MM.1S (cell line): ENCODE results near the gene SCRT2.

Experiments used
- DNase-seq: peaks from one replicate; pipeline ENCODE4 v3.0.0-alpha.2; 2015
- H2AFZ ChIP-seq: fragments of 300-600 bp; sonication (generic); 2 replicates; pipeline ENCODE4 v1.6.0; 2016; ENCODE audit warnings: antibody characterized with exemption, low read length
- H3F3A ChIP-seq: fragments of 300-600 bp; sonication (generic); 2 replicates; pipeline ENCODE4 v1.6.1; 2016; ENCODE audit warnings: mild to moderate bottlenecking, antibody characterized with exemption, low read length, moderate library complexity, mixed read lengths; ENCODE audit not compliant: insufficient read depth
- H3K27ac ChIP-seq: fragments of 300-600 bp; sonication (generic); 2 replicates; pipeline ENCODE4 v1.5.1; 2016; ENCODE audit warnings: mild to moderate bottlenecking, low read length
- H3K27me3 ChIP-seq: fragments of 300-600 bp; sonication (generic); replicated peaks from 2 replicates; pipeline ENCODE4 v1.6.0; 2016; ENCODE audit warnings: low read length; ENCODE audit not compliant: insufficient read depth
- H3K36me3 ChIP-seq: fragments of 300-600 bp; sonication (generic); replicated peaks from 2 replicates; pipeline ENCODE4 v1.6.1; 2016; ENCODE audit warnings: mild to moderate bottlenecking, low read length, mixed read lengths; ENCODE audit not compliant: insufficient read depth
- H3K4me1 ChIP-seq: fragments of 300-600 bp; sonication (generic); 2 replicates; pipeline ENCODE4 v1.6.1; 2016; ENCODE audit warnings: low read length, mixed read lengths
- H3K4me2 ChIP-seq: fragments of 300-600 bp; sonication (generic); 2 replicates; pipeline ENCODE4 v1.6.0; 2016; ENCODE audit warnings: low read depth, low read length
- H3K4me3 ChIP-seq: fragments of 300-600 bp; sonication (generic); 2 replicates; pipeline ENCODE4 v1.5.1; 2016; ENCODE audit warnings: low read length, mixed read lengths
- H3K79me2 ChIP-seq: fragments of 300-600 bp; sonication (generic); 2 replicates; pipeline ENCODE4 v1.6.1; 2016; ENCODE audit warnings: mixed run types, low read length, mixed read lengths
- H3K9ac ChIP-seq: fragments of 300-600 bp; sonication (generic); 2 replicates; pipeline ENCODE4 v1.6.1; 2016; ENCODE audit warnings: low read length, mixed read lengths
- H3K9me2 ChIP-seq: fragments of 300-600 bp; sonication (generic); replicated peaks from 2 replicates; pipeline ENCODE4 v1.6.1; 2016; ENCODE audit warnings: mild to moderate bottlenecking, low read length, mixed read lengths; ENCODE audit not compliant: insufficient read depth
- H3K9me3 ChIP-seq: fragments of 300-600 bp; sonication (generic); replicated peaks from 2 replicates; pipeline ENCODE4 v1.6.1; 2016; ENCODE audit warnings: mild to moderate bottlenecking, low read length, mixed read lengths; ENCODE audit not compliant: insufficient read depth
- H4K20me1 ChIP-seq: fragments of 300-600 bp; sonication (generic); 2 replicates; pipeline ENCODE4 v1.6.1; 2016; ENCODE audit warnings: mild to moderate bottlenecking, low read length, moderate library complexity, mixed read lengths; ENCODE audit not compliant: insufficient read depth
- EZH2 ChIP-seq: fragments of 300-600 bp; sonication (generic); optimal IDR thresholded peaks from 2 replicates; pipeline ENCODE3; 2017; ENCODE audit warnings: low read depth, mild to moderate bottlenecking, antibody characterized with exemption, low read length, mixed read lengths
- EZH2phosphoT487 ChIP-seq: fragments of 300-600 bp; sonication (generic); IDR thresholded peaks from 2 replicates; pipeline ENCODE4 v1.6.1; 2018; ENCODE audit warnings: antibody characterized with exemption, low read length
- TF ChIP-seq, protein P1 (sequence below): fragments of 300-600 bp; sonication (generic); IDR thresholded peaks from 2 replicates; pipeline ENCODE4 v1.5.1; 2016; ENCODE audit warnings: antibody characterized with exemption, low read length, mixed read lengths

The SCRT2 gene

DNA sequence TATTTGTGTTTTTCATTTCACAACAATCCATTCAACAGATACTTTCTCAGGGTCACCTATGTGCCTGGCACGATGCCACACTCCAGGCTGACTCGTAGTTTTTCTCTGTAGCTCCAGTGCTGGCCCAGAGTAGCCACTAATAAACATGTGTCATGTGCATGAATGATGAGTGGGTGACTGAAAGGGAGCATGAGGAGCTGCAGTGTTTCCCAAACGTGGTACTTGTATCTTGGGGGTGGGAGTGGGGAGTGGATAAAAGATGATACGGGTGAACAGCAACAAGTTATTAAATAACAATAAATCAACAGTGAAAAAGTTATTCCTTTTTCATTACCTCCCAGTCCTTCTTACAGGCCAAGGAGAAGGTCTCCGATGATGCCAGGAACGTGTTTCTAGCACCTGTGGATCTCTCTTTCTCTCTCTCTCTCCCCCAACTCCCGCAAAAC lies 39.7 kb downstream of the SCRT2 start:
- Histone ChIP-seq H3K9me3 (no peaks in the 10 kb centered on the region), H2AFZ (no peak overlapping the region), H3K4me1 (no peaks in the 10 kb centered on the region), H3K4me3 (no peak overlapping the region), H3K4me2 (no peak overlapping the region), H3K9me2 (no peaks in the 10 kb centered on the region), H3K79me2 (no peaks in the 10 kb centered on the region), H3K9ac (no peak overlapping the region), H3K36me3 (no peaks in the 10 kb centered on the region), H4K20me1 (no peaks in the 10 kb centered on the region), H3K27me3 (0 out of 2 replicates have a peak, but pooled peaks cover 5% of the 10 kb centered on the region), H3K27ac (no peak overlapping the region), H3F3A (no peaks in the 10 kb centered on the region)
- no peak for DNase-seq
- TF ChIP-seq, protein P1, sequence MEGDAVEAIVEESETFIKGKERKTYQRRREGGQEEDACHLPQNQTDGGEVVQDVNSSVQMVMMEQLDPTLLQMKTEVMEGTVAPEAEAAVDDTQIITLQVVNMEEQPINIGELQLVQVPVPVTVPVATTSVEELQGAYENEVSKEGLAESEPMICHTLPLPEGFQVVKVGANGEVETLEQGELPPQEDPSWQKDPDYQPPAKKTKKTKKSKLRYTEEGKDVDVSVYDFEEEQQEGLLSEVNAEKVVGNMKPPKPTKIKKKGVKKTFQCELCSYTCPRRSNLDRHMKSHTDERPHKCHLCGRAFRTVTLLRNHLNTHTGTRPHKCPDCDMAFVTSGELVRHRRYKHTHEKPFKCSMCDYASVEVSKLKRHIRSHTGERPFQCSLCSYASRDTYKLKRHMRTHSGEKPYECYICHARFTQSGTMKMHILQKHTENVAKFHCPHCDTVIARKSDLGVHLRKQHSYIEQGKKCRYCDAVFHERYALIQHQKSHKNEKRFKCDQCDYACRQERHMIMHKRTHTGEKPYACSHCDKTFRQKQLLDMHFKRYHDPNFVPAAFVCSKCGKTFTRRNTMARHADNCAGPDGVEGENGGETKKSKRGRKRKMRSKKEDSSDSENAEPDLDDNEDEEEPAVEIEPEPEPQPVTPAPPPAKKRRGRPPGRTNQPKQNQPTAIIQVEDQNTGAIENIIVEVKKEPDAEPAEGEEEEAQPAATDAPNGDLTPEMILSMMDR = no peak
- TF ChIP-seq EZH2 (no peak), EZH2phosphoT487 (no peak)

- TF ChIP-seq, protein P1 = no peak
- no peak for TF ChIP-seq EZH2phosphoT487
- TF ChIP-seq EZH2 = no peak
- no peak overlapping the region for H3K4me2 ChIP-seq
- no peak for DNase-seq
- H3K27me3 ChIP-seq = 0 out of 2 replicates have a peak, but pooled peaks cover under 1% of the 10 kb centered on the region
- H3K4me3 ChIP-seq = no peak overlapping the region
- H2AFZ ChIP-seq = no peak overlapping the region
- H3K79me2 ChIP-seq = no peaks in the 10 kb centered on the region
- H3K9ac ChIP-seq = no peak overlapping the region
- H3F3A ChIP-seq = no peaks in the 10 kb centered on the region
- no peaks in the 10 kb centered on the region for H3K9me3 ChIP-seq
- H3K9me2 ChIP-seq = no peaks in the 10 kb centered on the region
- H3K27ac ChIP-seq = no peak overlapping the region
- no peaks in the 10 kb centered on the region for H3K36me3 ChIP-seq
- H3K4me1 ChIP-seq = no peaks in the 10 kb centered on the region
- no peaks in the 10 kb centered on the region for H4K20me1 ChIP-seq
Observed at GRCh38 chr20:635028-635892, 40.3 kb downstream of the SCRT2 start.

- Histone ChIP-seq H3K4me1 (no peaks in the 10 kb centered on the region), H4K20me1 (no peaks in the 10 kb centered on the region), H3K27ac (no peak overlapping the region), H3F3A (no peaks in the 10 kb centered on the region), H3K79me2 (no peaks in the 10 kb centered on the region), H3K27me3 (no peaks in the 10 kb centered on the region), H3K4me3 (no peak overlapping the region), H3K36me3 (no peaks in the 10 kb centered on the region), H2AFZ (no peak overlapping the region), H3K9me2 (no peaks in the 10 kb centered on the region), H3K9ac (no peak overlapping the region), H3K4me2 (no peak overlapping the region), H3K9me3 (no peaks in the 10 kb centered on the region)
- TF ChIP-seq EZH2phosphoT487 (no peak), EZH2 (no peak)
- TF ChIP-seq, protein P1 = no peak
- DNase-seq = no peak
Observed at GRCh38 chr20:634148-634925, 41.3 kb downstream of the SCRT2 start.
